ENCODE results near the gene NRDE2.

DNA sequence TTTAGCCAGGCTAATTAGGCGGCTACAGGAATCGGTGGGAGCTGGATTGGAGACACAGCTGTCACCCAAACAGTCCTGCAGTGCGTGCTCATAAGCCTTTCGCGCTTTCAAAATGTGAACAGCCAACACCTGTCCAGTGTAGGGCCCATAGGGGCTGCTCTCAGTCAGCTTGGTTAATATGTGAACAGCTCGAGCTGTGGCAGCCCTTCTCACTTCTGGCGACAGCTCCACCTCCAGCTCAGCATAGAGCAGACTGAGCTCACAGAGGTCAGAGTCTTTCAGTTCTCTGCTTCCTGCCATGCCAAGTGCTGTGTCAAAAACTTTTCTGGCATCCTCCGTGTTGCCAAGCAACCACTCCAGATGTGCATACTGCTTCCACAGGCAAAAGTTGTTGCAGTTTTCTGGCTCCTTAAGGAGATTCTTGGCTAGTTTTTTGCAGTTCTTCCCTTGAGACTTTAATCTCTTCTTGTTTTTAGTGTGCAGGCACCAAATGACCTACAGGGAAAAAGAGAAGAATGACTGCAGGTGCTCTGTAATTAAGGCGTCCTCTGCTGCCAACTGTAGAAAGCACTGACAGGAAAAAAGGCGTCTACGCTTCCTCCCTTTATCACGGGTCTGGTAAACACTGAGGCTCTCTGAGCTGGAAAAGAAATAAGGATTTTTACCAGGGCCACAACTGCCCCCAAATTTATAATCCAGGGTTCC lies 42.9 kb downstream of the NRDE2 start:
- TF ChIP-seq, protein P1, sequence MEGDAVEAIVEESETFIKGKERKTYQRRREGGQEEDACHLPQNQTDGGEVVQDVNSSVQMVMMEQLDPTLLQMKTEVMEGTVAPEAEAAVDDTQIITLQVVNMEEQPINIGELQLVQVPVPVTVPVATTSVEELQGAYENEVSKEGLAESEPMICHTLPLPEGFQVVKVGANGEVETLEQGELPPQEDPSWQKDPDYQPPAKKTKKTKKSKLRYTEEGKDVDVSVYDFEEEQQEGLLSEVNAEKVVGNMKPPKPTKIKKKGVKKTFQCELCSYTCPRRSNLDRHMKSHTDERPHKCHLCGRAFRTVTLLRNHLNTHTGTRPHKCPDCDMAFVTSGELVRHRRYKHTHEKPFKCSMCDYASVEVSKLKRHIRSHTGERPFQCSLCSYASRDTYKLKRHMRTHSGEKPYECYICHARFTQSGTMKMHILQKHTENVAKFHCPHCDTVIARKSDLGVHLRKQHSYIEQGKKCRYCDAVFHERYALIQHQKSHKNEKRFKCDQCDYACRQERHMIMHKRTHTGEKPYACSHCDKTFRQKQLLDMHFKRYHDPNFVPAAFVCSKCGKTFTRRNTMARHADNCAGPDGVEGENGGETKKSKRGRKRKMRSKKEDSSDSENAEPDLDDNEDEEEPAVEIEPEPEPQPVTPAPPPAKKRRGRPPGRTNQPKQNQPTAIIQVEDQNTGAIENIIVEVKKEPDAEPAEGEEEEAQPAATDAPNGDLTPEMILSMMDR (IDR thresholded peaks at IDR 0.05), result no peak
- TF ChIP-seq POLR2A (IDR thresholded peaks at IDR 0.05), result no peak
